ENCODE measurements around the gene ZNF716. TPM values are rescaled to one million over a fixed set of nuclear protein-coding genes. Genes with fewer than 3 reads are reported as not detected.

ZNF716 gene
- total and polyA plus RNA-seq, 2 donors (not counting 3 experiments of a cell fraction or from before 2014, with no cell fraction given), result not detected

DNA sequence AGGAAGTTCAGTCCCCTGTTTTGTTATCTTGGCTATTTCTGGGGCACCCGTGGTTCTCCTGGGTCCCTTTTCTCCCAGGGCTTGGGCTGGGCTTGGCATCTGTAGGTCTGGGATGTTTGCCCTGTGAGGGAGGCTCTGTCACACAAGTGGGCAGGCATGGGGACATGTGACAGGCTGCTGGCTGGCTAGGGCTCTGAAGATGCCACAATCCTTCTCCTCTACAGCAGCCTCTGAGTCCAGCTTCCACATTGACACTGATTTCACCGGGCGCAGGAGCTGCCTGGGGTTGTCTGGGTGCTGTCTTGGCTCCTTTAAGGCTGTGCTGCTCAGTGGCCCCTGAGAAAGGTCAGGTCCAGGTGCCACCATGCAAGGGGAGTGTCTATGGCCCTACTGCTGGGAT is 37.4 kb upstream of the ZNF716 start:
- peaks cover 8% of the 10 kb centered on the region for H3K9me3 ChIP-seq (replicated peaks; ENCODE audit: control insufficient read depth, insufficient read depth, low read length)
- TF ChIP-seq EZH2 (IDR thresholded peaks at IDR 0.05; ENCODE audit: borderline replicate concordance, low read depth, low read length, severe bottlenecking) (no peak), JUN (IDR thresholded peaks at IDR 0.05; ENCODE audit: borderline replicate concordance, insufficient read depth, insufficient read length, low read depth) (no peak), FOS (IDR thresholded peaks at IDR 0.05; ENCODE audit: borderline replicate concordance, insufficient read depth, low read length) (no peak), GATA2 (IDR thresholded peaks at IDR 0.05; ENCODE audit: insufficient read depth, insufficient read length, low read depth, low read length) (no peak), POLR2A (IDR thresholded peaks at IDR 0.05; ENCODE audit: low read depth, low read length) (no peak), POLR2AphosphoS5 (IDR thresholded peaks at IDR 0.05; ENCODE audit: insufficient read depth, low read depth, low read length) (no peak), MYC (IDR thresholded peaks at IDR 0.05; ENCODE audit: low read depth, low read length) (no peak)
- TF ChIP-seq, protein P1, sequence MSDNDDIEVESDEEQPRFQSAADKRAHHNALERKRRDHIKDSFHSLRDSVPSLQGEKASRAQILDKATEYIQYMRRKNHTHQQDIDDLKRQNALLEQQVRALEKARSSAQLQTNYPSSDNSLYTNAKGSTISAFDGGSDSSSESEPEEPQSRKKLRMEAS (IDR thresholded peaks at IDR 0.05; ENCODE audit: insufficient read depth, insufficient read length), result no peak
- no peaks in the 10 kb centered on the region for H4K20me1 ChIP-seq (replicated peaks; ENCODE audit: control insufficient read depth, extremely low read depth, insufficient read depth, low read length)
- no TSS peak for BruUV-seq (replicated peaks)
- dilution Hi-C loops (cut with MboI; ENCODE audit: extremely low pct_ligation_motif_present, low sequenced_read_pairs) (no loop called here), intact Hi-C loops (cut with micrococcal nuclease) (no loop called here)
- H3K9ac ChIP-seq (replicated peaks; ENCODE audit: extremely low read depth, insufficient read depth, low read length), result no peak overlapping the region
- H3K4me2 ChIP-seq (ENCODE audit: insufficient read depth, low read length), result no peak overlapping the region
- FAIRE-seq (no peak), DNase-seq (ENCODE audit: low read depth, low spot score) (no peak)
- H3K79me2 ChIP-seq (ENCODE audit: control insufficient read depth, insufficient read depth, low read length), result no peaks in the 10 kb centered on the region
- no peaks in the 10 kb centered on the region for H3K4me1 ChIP-seq (ENCODE audit: control insufficient read depth, extremely low read depth, insufficient read depth, low read length)
- H2AFZ ChIP-seq (ENCODE audit: low read depth, low read length), result no peak overlapping the region
- H3K36me3 ChIP-seq (ENCODE audit: control insufficient read depth in 2 of 2, extremely low read depth in 1 of 2, insufficient read depth in 2 of 2, low read length in 2 of 2), result no peaks in the 10 kb centered on the region
- CTCF ChIA-PET, result no interaction called here
- POLR2A ChIA-PET, result no interaction called here
- no peak overlapping the region for H3K27ac ChIP-seq (ENCODE audit: insufficient read depth, low read depth, low read length)
- H3K27me3 ChIP-seq (ENCODE audit: control insufficient read depth in 2 of 2, insufficient read depth in 2 of 2, low read length in 2 of 2), result no peaks in the 10 kb centered on the region
- no peak overlapping the region for H3K4me3 ChIP-seq (replicated peaks in 1 of 3; ENCODE audit: insufficient read depth in 1 of 3, low read depth in 1 of 3, low read length in 3 of 3)
- H3K9me1 ChIP-seq (replicated peaks; ENCODE audit: control insufficient read depth, extremely low read depth, insufficient read depth, low read length), result no peaks in the 10 kb centered on the region

All from endothelial cell of umbilical vein (primary cell).